GM23338 (cell line): ENCODE data around the gene GRIK5. TPM values are rescaled to one million over a fixed set of nuclear protein-coding genes. Genes with fewer than 3 reads are reported as not detected.

ENCODE experiments used
- ATAC-seq: fragments of 200-7000 bp; cut with Tn5 transposase; 3 replicates; pipeline ENCODE4 v1.9.1; 2020
- DNase-seq: peaks from one replicate; pipeline ENCODE4 v3.0.0-alpha.2; 2015; ENCODE audit warnings: low spot score
- H2AFZ ChIP-seq: fragments of 200-600 bp; sonication (generic); 2 replicates; pipeline ENCODE4 v1.8.0; 2016; ENCODE audit warnings: antibody characterized with exemption, mild to moderate bottlenecking, moderate library complexity
- H3F3A ChIP-seq: fragments of 200-600 bp; sonication (generic); replicated peaks from 2 replicates; pipeline ENCODE4 v1.8.0; 2017; ENCODE audit warnings: antibody characterized with exemption, mixed run types, low read depth
- H3K27ac ChIP-seq: fragments of 200-600 bp; sonication (generic); 2 replicates; pipeline ENCODE4 v1.6.1; 2016; ENCODE audit warnings: low read depth
- H3K27me3 ChIP-seq: fragments of 200-600 bp; sonication (generic); 2 replicates; pipeline ENCODE4 v1.8.0; 2016; ENCODE audit warnings: mild to moderate bottlenecking, mixed run types, moderate library complexity; ENCODE audit not compliant: insufficient read depth
- H3K36me3 ChIP-seq: fragments of 200-600 bp; sonication (generic); 2 replicates; pipeline ENCODE4 v1.8.0; 2016; ENCODE audit warnings: mild to moderate bottlenecking; ENCODE audit not compliant: insufficient read depth
- H3K4me1 ChIP-seq: fragments of 200-600 bp; sonication (generic); 2 replicates; pipeline ENCODE4 v1.8.0; 2016; ENCODE audit warnings: mild to moderate bottlenecking, moderate library complexity; ENCODE audit not compliant: insufficient read depth
- H3K4me2 ChIP-seq: fragments of 200-600 bp; sonication (generic); 2 replicates; pipeline ENCODE4 v1.7.1; 2017; ENCODE audit warnings: mixed run types
- H3K4me3 ChIP-seq: fragments of 200-600 bp; sonication (generic); 2 replicates; pipeline ENCODE4 v1.6.1; 2016; ENCODE audit warnings: mixed run types
- H3K79me2 ChIP-seq: fragments of 200-600 bp; sonication (generic); replicated peaks from 2 replicates; pipeline ENCODE4 v1.8.0; 2017; ENCODE audit warnings: mild to moderate bottlenecking; ENCODE audit not compliant: insufficient read depth
- H3K9me2 ChIP-seq: fragments of 200-600 bp; sonication (generic); 2 replicates; pipeline ENCODE4 v1.8.0; 2017; ENCODE audit not compliant: insufficient read depth
- H4K20me1 ChIP-seq: fragments of 200-600 bp; sonication (generic); replicated peaks from 2 replicates; pipeline ENCODE4 v1.8.0; 2017; ENCODE audit warnings: mild to moderate bottlenecking; ENCODE audit not compliant: insufficient read depth
- H3K27ac Mint-ChIP-seq: 2 replicates; pipeline ENCODE4 v1.8.0; 2020; ENCODE audit warnings: inconsistent platforms, mild to moderate bottlenecking, moderate library complexity, mixed read lengths
- H3K27me3 Mint-ChIP-seq: 3 replicates; pipeline ENCODE4 v1.8.0; 2022; ENCODE audit warnings: low read depth, mild to moderate bottlenecking, moderate library complexity, mixed read lengths, inconsistent platforms; ENCODE audit not compliant: insufficient read depth, poor library complexity
- H3K36me3 Mint-ChIP-seq: 3 replicates; pipeline ENCODE4 v1.8.0; 2021; ENCODE audit warnings: low read depth, mild to moderate bottlenecking, inconsistent platforms, moderate library complexity, mixed read lengths
- H3K4me1 Mint-ChIP-seq: 3 replicates; pipeline ENCODE4 v1.8.0; 2020; ENCODE audit warnings: mild to moderate bottlenecking, inconsistent platforms, mixed read lengths
- H3K4me3 Mint-ChIP-seq: 3 replicates; pipeline ENCODE4 v1.8.0; 2021; ENCODE audit warnings: moderate library complexity, mild to moderate bottlenecking, inconsistent platforms, mixed read lengths
- H3K9me3 Mint-ChIP-seq: 3 replicates; pipeline ENCODE4 v1.8.0; 2020; ENCODE audit warnings: moderate library complexity, mild to moderate bottlenecking, inconsistent platforms, mixed read lengths
- CREB1 ChIP-seq: fragments of 250-450 bp; sonication (Bioruptor Pico); IDR thresholded peaks from 2 replicates; pipeline ENCODE4 v1.5.0; 2020; ENCODE audit warnings: low read depth, mild to moderate bottlenecking, moderate library complexity
- CTCF ChIP-seq, 2 experiments: fragments of 200-600 bp in 1 of 2; sonication (generic) in 1 of 2; conservative IDR thresholded peaks; 2 replicates each; pipeline versions ENCODE4 v1.5.1 to v1.6.1; 2016 to 2017; ENCODE audit warnings: antibody characterized with exemption in 2 of 2, low read depth in 2 of 2, mild to moderate bottlenecking in 2 of 2, moderate library complexity in 1 of 2
- ETS1 ChIP-seq: IDR thresholded peaks from 2 replicates; pipeline ENCODE4 v1.6.1; 2016; ENCODE audit warnings: antibody characterized with exemption
- EZH2 ChIP-seq: fragments of 200-600 bp; sonication (generic); IDR thresholded peaks from one replicate; pipeline ENCODE4 v1.8.0; 2017; ENCODE audit warnings: antibody characterized with exemption, mild to moderate bottlenecking, low read depth; ENCODE audit not compliant: unreplicated experiment
- EZH2phosphoT487 ChIP-seq: fragments of 200-600 bp; sonication (generic); IDR thresholded peaks from one replicate; pipeline ENCODE4 v1.8.1; 2018; ENCODE audit warnings: antibody characterized with exemption; ENCODE audit not compliant: unreplicated experiment
- JUNB ChIP-seq: IDR thresholded peaks from one replicate; pipeline ENCODE4 v1.6.1; 2016; ENCODE audit warnings: antibody characterized with exemption; ENCODE audit not compliant: unreplicated experiment
- NANOG ChIP-seq: IDR thresholded peaks from 2 replicates; pipeline ENCODE4 v1.6.1; 2016; ENCODE audit warnings: antibody characterized with exemption, borderline replicate concordance
- POLR2AphosphoS5 ChIP-seq: IDR thresholded peaks from 2 replicates; pipeline ENCODE4 v1.6.1; 2016; ENCODE audit warnings: antibody characterized with exemption, low read depth
- REST ChIP-seq: IDR thresholded peaks from one replicate; pipeline ENCODE4 v1.6.1; 2018; ENCODE audit warnings: antibody characterized with exemption; ENCODE audit not compliant: unreplicated experiment
- STAT1 ChIP-seq: IDR thresholded peaks from one replicate; pipeline ENCODE4 v1.6.1; 2016; ENCODE audit warnings: antibody characterized with exemption; ENCODE audit not compliant: unreplicated experiment
- ZNF114 ChIP-seq: fragments of 250-450 bp; sonication (Bioruptor Pico); IDR thresholded peaks from 2 replicates; pipeline ENCODE4 v1.5.0; 2020; ENCODE audit warnings: mild to moderate bottlenecking, moderate library complexity
- ZNF331 ChIP-seq: fragments of 250-450 bp; sonication (Bioruptor Pico); IDR thresholded peaks from 2 replicates; pipeline ENCODE4 v1.5.0; 2020; ENCODE audit warnings: low read depth, mild to moderate bottlenecking, moderate library complexity
- ZNF462 ChIP-seq: fragments of 250-450 bp; sonication (Bioruptor Pico); IDR thresholded peaks from 2 replicates; pipeline ENCODE4 v1.5.0; 2020; ENCODE audit warnings: mild to moderate bottlenecking, moderate library complexity
- polyA plus RNA-seq: library from polyadenylated mRNA; unstranded; fragments of >200 nt; fragmentation: Nextera tagmentation; extraction: Ambion mirVana; gene quantifications from 2 replicates; pipeline ENCODE4 v1.2.1, GENCODE V29; 2016
- total RNA-seq: library from RNA; depleted of rRNA; stranded (reverse); fragments of >200 nt; shearing (Covaris generic); gene quantifications from 2 replicates; pipeline ENCODE4 v1.2.3, GENCODE V29; 2014

GRIK5 gene
- total and polyA plus RNA-seq, 2 experiments from 2014 or later, result 5.1 to 42.5 TPM

- no peak for DNase-seq
- peaks cover 15% of the 10 kb centered on the region for H3K36me3 ChIP-seq
- H3K36me3 Mint-ChIP-seq, result peaks cover 65% of the 10 kb centered on the region
Measured at GRCh38 chr19:42052241-42052863, 17.7 kb downstream of the GRIK5 start.

More at GRCh38 chr19:42052241-42052863, 17.7 kb downstream of the GRIK5 start:
- Mint-ChIP-seq H3K9me3 (no peaks in the 10 kb centered on the region; the same call in 2 of the 3 replicates), H3K4me3 (no peak overlapping the region), H3K27ac (no peak overlapping the region), H3K4me1 (no peaks in the 10 kb centered on the region), H3K27me3 (peaks cover 8% of the 10 kb centered on the region)
- H3K4me1 ChIP-seq, result no peaks in the 10 kb centered on the region
- no peak overlapping the region for H3K27ac ChIP-seq
- peaks cover 2% of the 10 kb centered on the region; the same call in 1 of the 2 replicates for H3F3A ChIP-seq
- H3K9me2 ChIP-seq, result no peaks in the 10 kb centered on the region
- H3K79me2 ChIP-seq, result no peaks in the 10 kb centered on the region
- ATAC-seq, result no peak
- no peak overlapping the region for H3K4me2 ChIP-seq
- TF ChIP-seq CTCF (conservative IDR thresholded peaks at IDR 0.05; ENCODE audit: low read depth in 2 of 2) (no peak), EZH2phosphoT487 (no peak), NANOG (no peak), POLR2AphosphoS5 (no peak), REST (no peak), STAT1 (no peak), ETS1 (no peak), CREB1 (CRISPR knock-in tag) (no peak), ZNF331 (CRISPR knock-in tag) (no peak), ZNF462 (no peak), ZNF114 (CRISPR knock-in tag) (no peak), JUNB (no peak), EZH2 (no peak)
- no peaks in the 10 kb centered on the region for H3K27me3 ChIP-seq
- H2AFZ ChIP-seq, result no peak overlapping the region
- peaks cover 4% of the 10 kb centered on the region; the same call in 1 of the 2 replicates for H4K20me1 ChIP-seq
- no peak overlapping the region for H3K4me3 ChIP-seq
